ENCODE measurements around the gene LCN9.
"Not testable (repeated sequence)": the region's sequence is repeated elsewhere in the genome, so short reads cannot be mapped to it uniquely, and the experiment has no call there.

DNA sequence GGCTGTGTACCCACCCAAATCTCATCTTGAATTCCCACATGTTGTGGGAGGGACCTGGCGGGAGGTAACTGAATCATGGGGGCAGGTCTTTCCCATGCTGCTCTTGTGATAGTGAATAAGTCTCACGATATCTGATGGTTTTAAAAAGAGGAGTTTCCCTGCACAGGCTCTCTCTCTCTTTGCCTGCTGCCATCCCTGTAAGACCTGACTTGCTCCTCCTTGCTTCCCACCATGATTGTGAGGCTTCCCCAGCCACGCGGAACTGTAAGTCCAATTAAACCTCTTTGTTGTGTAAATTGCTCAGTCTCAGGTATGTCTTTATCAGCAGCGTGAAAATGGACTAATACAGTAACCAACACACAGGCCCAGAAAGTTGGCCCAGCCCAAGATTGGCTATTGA is 5.9 kb downstream of the LCN9 start:
- TF ChIP-seq POLR2A (IDR thresholded peaks at IDR 0.05) = not testable (repeated sequence)
- TF ChIP-seq, protein P1, sequence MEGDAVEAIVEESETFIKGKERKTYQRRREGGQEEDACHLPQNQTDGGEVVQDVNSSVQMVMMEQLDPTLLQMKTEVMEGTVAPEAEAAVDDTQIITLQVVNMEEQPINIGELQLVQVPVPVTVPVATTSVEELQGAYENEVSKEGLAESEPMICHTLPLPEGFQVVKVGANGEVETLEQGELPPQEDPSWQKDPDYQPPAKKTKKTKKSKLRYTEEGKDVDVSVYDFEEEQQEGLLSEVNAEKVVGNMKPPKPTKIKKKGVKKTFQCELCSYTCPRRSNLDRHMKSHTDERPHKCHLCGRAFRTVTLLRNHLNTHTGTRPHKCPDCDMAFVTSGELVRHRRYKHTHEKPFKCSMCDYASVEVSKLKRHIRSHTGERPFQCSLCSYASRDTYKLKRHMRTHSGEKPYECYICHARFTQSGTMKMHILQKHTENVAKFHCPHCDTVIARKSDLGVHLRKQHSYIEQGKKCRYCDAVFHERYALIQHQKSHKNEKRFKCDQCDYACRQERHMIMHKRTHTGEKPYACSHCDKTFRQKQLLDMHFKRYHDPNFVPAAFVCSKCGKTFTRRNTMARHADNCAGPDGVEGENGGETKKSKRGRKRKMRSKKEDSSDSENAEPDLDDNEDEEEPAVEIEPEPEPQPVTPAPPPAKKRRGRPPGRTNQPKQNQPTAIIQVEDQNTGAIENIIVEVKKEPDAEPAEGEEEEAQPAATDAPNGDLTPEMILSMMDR (IDR thresholded peaks at IDR 0.05) = not testable (repeated sequence)

All from adrenal gland (tissue), 5 donors.